Measurements from ENCODE around the gene ERRFI1.

- TF ChIP-seq CTCF (IDR thresholded peaks at IDR 0.05; ENCODE audit: low read depth, low read length, missing input control) (no peak), RAD21 (IDR thresholded peaks at IDR 0.05) (no peak)
These were observed 20.3 kb upstream of the ERRFI1 start for GRCh38 chr1:8046391-8046790.

Data from liver (tissue), 3 donors.